DMS153 (cell line): Measurements from ENCODE around the gene UBE3D.
"Not testable (repeated sequence)": the region's sequence is repeated elsewhere in the genome, so short reads cannot be mapped to it uniquely, and the experiment has no call there.

Source experiments
- DNase-seq: peaks from one replicate; lab custom pipeline; 2025; lab: John Stamatoyannopoulos, UW

UBE3D gene

GRCh38 chr6:82910395-82910794 lies 155.2 kb downstream of the UBE3D start:
- no peak for DNase-seq

- DNase-seq: no peak
These were observed 156.1 kb downstream of the UBE3D start for GRCh38 chr6:82909551-82909950.

- DNase-seq: no peak
These were observed 157.0 kb downstream of the UBE3D start for GRCh38 chr6:82908661-82909060.

- no peak for DNase-seq
These were observed 158.7 kb downstream of the UBE3D start for GRCh38 chr6:82906951-82907350.

- DNase-seq: no peak
These were observed 159.2 kb downstream of the UBE3D start for GRCh38 chr6:82906489-82906888.

GRCh38 chr6:82904860-82905259 lies 160.8 kb downstream of the UBE3D start:
- no peak for DNase-seq

- no peak for DNase-seq
These were observed 161.4 kb downstream of the UBE3D start for GRCh38 chr6:82904257-82904656.

GRCh38 chr6:82902290-82902689 lies 163.4 kb downstream of the UBE3D start:
- DNase-seq: no peak

GRCh38 chr6:82894653-82895259 lies 170.9 kb downstream of the UBE3D start:
- DNase-seq: no peak

GRCh38 chr6:82893889-82894652 lies 171.6 kb downstream of the UBE3D start:
- no peak for DNase-seq

GRCh38 chr6:82891503-82891902 lies 174.1 kb downstream of the UBE3D start:
- DNase-seq: not testable (repeated sequence)

- DNase-seq: no peak
These were observed 174.6 kb downstream of the UBE3D start for GRCh38 chr6:82891076-82891475.

GRCh38 chr6:82890240-82890639 lies 175.4 kb downstream of the UBE3D start:
- no peak for DNase-seq

GRCh38 chr6:82889143-82889542 lies 176.5 kb downstream of the UBE3D start:
- DNase-seq: no peak

- peak; percentile 19 for DNase-seq
These were observed 183.1 kb downstream of the UBE3D start for GRCh38 chr6:82882363-82883023.

GRCh38 chr6:82881519-82881918 lies 184.1 kb downstream of the UBE3D start:
- no peak for DNase-seq

GRCh38 chr6:82878812-82879211 lies 186.8 kb downstream of the UBE3D start:
- DNase-seq: no peak

GRCh38 chr6:82877213-82878195 lies 188.1 kb downstream of the UBE3D start:
- DNase-seq: no peak

- peak; percentile 25 for DNase-seq
These were observed 190.0 kb downstream of the UBE3D start for GRCh38 chr6:82875573-82876185.

GRCh38 chr6:82874867-82875266 lies 190.8 kb downstream of the UBE3D start:
- DNase-seq: no peak

- no peak for DNase-seq
These were observed 193.5 kb downstream of the UBE3D start for GRCh38 chr6:82872185-82872584.
